Upper lobe of right lung (tissue), 1 donor: ENCODE measurements around the gene MAMDC2. TPM values are rescaled to one million over a fixed set of nuclear protein-coding genes. Genes with fewer than 3 reads are reported as not detected.
A peak's percentile ranks its signal among the peaks of the same experiment; 100 is the strongest.

Experiments used
- ATAC-seq: fragments of 200-7000 bp; cut with Tn5 transposase; one replicate; pipeline ENCODE4 v1.9.1; 2020; ENCODE audit warnings: mild to moderate bottlenecking, moderate library complexity
- DNase-seq: peaks from one replicate; pipeline ENCODE4 v3.0.0-alpha.2; 2020
- H3K27ac ChIP-seq: fragments of 200-600 bp; one replicate; pipeline ENCODE4 v1.8.0; 2022
- H3K27me3 ChIP-seq: fragments of 200-600 bp; one replicate; pipeline ENCODE4 v1.8.0; 2022; ENCODE audit warnings: mild to moderate bottlenecking
- H3K36me3 ChIP-seq: fragments of 200-600 bp; one replicate; pipeline ENCODE4 v1.8.0; 2022
- H3K4me1 ChIP-seq: fragments of 200-600 bp; one replicate; pipeline ENCODE4 v1.8.0; 2022
- H3K4me3 ChIP-seq: fragments of 200-600 bp; one replicate; pipeline ENCODE4 v1.8.0; 2022; ENCODE audit warnings: mild to moderate bottlenecking
- H3K9me3 ChIP-seq: fragments of 200-600 bp; one replicate; pipeline ENCODE4 v1.8.0; 2022
- intact Hi-C: fragments of 100-400 bp; cut with DNase I; formaldehyde crosslinking; loops from one replicate; pipeline ENCODE4 v1.11.0; 2022
- total RNA-seq: library from RNA; stranded (reverse); fragmentation: NEBNext Ultra II Directional; extraction: Animal tissue kit (Norgen Biotek cat#: 25700); gene quantifications from one replicate; pipeline ENCODE4 v1.2.1, GENCODE V29; 2021
- TF ChIP-seq, protein P1 (sequence below): fragments of 200-600 bp; IDR thresholded peaks from one replicate; pipeline ENCODE4 v1.8.0; 2022; ENCODE audit warnings: antibody characterized with exemption
- donor health status: DM: no; HTN: yes; CAD: no; lungs with severe emphysema.

Gene MAMDC2
- total RNA-seq, 1 donor from 2014 or later = 72.0 TPM

DNA sequence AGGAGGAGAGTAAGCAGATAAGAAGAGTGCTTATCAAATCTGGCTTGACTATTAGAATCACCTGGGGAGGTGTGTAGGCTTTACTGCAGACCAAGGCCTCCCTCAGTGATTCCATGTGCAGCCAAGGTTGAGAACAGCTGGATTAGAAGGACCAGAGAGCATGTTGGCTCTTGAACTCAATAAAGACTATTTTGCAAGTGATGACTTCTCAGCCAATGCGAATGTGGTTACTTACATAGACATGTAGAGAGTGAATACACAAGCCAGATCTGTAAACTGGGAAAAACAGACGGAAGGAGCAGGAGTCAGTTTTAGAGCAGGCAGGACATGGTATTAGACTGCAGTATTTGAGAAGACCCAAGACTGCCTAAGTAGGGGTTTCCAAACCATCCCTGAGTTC lies 48.5 kb downstream of the MAMDC2 start:
- ATAC-seq (no peak), DNase-seq (no peak)
- no peak overlapping the region for H3K27ac ChIP-seq
- no peaks in the 10 kb centered on the region for H3K9me3 ChIP-seq
- TF ChIP-seq, protein P1, sequence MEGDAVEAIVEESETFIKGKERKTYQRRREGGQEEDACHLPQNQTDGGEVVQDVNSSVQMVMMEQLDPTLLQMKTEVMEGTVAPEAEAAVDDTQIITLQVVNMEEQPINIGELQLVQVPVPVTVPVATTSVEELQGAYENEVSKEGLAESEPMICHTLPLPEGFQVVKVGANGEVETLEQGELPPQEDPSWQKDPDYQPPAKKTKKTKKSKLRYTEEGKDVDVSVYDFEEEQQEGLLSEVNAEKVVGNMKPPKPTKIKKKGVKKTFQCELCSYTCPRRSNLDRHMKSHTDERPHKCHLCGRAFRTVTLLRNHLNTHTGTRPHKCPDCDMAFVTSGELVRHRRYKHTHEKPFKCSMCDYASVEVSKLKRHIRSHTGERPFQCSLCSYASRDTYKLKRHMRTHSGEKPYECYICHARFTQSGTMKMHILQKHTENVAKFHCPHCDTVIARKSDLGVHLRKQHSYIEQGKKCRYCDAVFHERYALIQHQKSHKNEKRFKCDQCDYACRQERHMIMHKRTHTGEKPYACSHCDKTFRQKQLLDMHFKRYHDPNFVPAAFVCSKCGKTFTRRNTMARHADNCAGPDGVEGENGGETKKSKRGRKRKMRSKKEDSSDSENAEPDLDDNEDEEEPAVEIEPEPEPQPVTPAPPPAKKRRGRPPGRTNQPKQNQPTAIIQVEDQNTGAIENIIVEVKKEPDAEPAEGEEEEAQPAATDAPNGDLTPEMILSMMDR = no peak
- H3K4me3 ChIP-seq = no peak overlapping the region
- intact Hi-C loops = no loop called here
- H3K4me1 ChIP-seq = no peaks in the 10 kb centered on the region
- no peaks in the 10 kb centered on the region for H3K36me3 ChIP-seq
- no peaks in the 10 kb centered on the region for H3K27me3 ChIP-seq

DNA sequence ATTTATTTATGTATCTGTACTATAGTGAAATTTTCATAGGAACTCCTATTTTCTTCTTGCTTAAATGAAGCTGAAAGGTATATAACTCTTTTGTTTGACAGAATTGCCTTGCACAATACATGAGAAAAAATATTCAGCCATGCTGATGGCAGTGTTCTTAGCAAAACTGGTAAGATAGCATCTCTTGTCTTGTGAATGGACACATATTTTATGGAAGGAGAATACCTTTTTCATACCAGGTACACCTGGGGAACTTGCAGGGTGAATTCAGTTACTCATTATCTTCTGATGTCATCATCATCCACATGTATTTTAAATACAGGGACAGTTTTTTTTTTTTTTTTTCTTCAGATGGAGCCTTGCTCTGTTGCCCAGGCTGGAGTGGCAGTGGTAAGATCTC lies 49.4 kb downstream of the MAMDC2 start:
- TF ChIP-seq, protein P1 = no peak
- intact Hi-C loops = no loop called here
- no peak for ATAC-seq
- no peaks in the 10 kb centered on the region for H3K36me3 ChIP-seq
- no peak overlapping the region for H3K27ac ChIP-seq
- no peak overlapping the region for H3K4me3 ChIP-seq
- DNase-seq = no peak
- H3K27me3 ChIP-seq = no peaks in the 10 kb centered on the region
- H3K9me3 ChIP-seq = no peaks in the 10 kb centered on the region
- no peaks in the 10 kb centered on the region for H3K4me1 ChIP-seq

DNA sequence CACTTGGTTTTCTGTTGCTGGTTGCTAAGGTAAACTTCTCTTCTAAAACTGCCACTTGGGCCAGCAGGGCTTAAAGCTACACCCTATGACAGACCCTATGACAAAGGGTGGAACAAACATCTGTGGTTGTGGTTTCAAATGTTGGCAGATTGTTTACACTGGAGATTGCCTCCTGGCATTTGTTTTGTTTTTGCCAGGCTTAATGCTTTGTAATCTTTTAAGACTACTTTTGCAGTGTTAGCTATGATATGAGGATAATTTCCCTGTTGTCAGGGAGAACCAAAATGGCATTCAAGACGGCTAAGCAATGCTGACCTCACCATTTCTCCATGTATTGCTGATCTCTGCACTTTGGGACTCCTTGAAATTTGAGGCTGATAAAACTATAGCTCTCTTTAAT lies 50.3 kb downstream of the MAMDC2 start:
- Histone ChIP-seq H3K36me3 (no peaks in the 10 kb centered on the region), H3K4me1 (no peaks in the 10 kb centered on the region), H3K27ac (no peak overlapping the region), H3K9me3 (no peaks in the 10 kb centered on the region), H3K4me3 (no peak overlapping the region), H3K27me3 (no peaks in the 10 kb centered on the region)
- intact Hi-C loops = no loop called here
- DNase-seq (no peak), ATAC-seq (peak; percentile 26)
- TF ChIP-seq, protein P1 = no peak

DNA sequence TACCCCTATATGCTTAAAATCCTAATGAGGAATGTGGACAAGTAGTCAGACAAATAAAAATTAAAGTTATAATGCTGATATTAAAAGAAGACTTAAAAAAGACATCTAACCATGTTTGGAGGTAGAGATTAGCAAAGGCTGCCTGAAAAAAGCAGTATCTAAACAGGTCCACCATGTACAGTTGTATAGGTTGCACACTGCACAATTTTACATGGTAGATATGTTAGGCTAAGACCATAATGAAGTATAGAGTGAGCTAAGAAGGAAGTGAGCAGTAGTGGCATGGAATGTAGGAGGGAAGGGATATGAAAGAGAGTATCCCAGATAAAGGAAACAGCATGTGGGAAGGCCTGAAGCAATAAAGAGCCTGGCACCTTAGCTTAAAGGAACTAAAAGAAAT lies 51.1 kb downstream of the MAMDC2 start:
- ATAC-seq (no peak), DNase-seq (no peak)
- no peak overlapping the region for H3K4me3 ChIP-seq
- H3K27me3 ChIP-seq = no peaks in the 10 kb centered on the region
- H3K4me1 ChIP-seq = no peaks in the 10 kb centered on the region
- TF ChIP-seq, protein P1 = no peak
- no peaks in the 10 kb centered on the region for H3K36me3 ChIP-seq
- no peak overlapping the region for H3K27ac ChIP-seq
- intact Hi-C loops = no loop called here
- H3K9me3 ChIP-seq = no peaks in the 10 kb centered on the region

DNA sequence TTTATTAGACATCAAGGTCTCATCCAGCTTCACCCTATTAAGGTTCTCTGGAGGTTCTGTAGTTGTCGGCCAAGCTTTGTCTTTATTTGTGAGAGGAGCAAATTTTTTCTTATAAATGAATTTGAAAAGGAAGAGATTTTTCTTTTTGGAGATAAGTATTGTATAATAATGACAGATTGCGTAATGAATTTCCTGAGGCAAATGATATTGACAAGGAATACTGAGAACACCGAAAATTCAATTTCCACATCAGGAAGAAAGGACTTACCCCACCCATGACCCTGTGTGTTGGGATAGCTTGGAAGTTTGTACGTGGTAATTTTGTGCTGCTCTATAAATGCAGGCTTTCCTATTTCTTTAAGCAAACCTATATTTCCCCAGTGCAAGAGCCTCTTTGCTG lies 53.5 kb downstream of the MAMDC2 start:
- TF ChIP-seq, protein P1 = no peak
- no peaks in the 10 kb centered on the region for H3K9me3 ChIP-seq
- no peak overlapping the region for H3K27ac ChIP-seq
- H3K27me3 ChIP-seq = no peaks in the 10 kb centered on the region
- ATAC-seq = no peak
- no peaks in the 10 kb centered on the region for H3K4me1 ChIP-seq
- no peak for DNase-seq
- no peaks in the 10 kb centered on the region for H3K36me3 ChIP-seq
- intact Hi-C loops = no loop called here
- no peak overlapping the region for H3K4me3 ChIP-seq

DNA sequence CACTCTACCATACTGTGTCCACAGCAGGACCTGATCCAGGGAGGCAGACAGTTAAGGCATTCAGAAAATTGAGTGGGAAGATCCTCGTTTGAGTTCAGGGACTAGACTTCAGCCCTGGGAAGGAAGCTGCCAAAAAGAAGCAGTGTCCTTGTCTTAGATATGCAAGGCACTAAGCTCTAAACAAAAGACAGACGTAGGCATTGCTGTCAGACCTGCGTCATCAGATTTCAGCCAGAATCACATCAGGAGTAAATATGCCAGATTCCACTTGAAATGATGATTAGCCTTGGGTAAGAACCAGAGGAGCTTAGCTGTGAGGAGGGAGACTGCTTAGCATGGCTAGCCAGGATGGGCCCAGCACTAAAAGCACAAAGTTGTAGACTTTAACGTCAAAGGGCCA lies 56.7 kb downstream of the MAMDC2 start:
- TF ChIP-seq, protein P1 = no peak
- no peaks in the 10 kb centered on the region for H3K9me3 ChIP-seq
- DNase-seq (no peak), ATAC-seq (no peak)
- no peaks in the 10 kb centered on the region for H3K27me3 ChIP-seq
- no peak overlapping the region for H3K4me3 ChIP-seq
- H3K36me3 ChIP-seq = no peaks in the 10 kb centered on the region
- no peaks in the 10 kb centered on the region for H3K4me1 ChIP-seq
- intact Hi-C loops = no loop called here
- H3K27ac ChIP-seq = no peak overlapping the region
